PC-3 (cell line): ENCODE data around the gene UBE2E3. TPM values are rescaled to one million over a fixed set of nuclear protein-coding genes. Genes with fewer than 3 reads are reported as not detected.

ENCODE experiments used
- ATAC-seq: fragments of 200-7000 bp; cut with Tn5 transposase; 2 replicates; pipeline ENCODE4 v1.9.1; 2020; ENCODE audit warnings: mild to moderate bottlenecking, moderate library complexity
- BruUV-seq: library from RNA; stranded (reverse); fragments of 400-500 nt; replicated peaks from 2 replicates; lab custom pipeline; 2021; lab: Mats Ljungman, UMichigan
- CTCF ChIA-PET: fragments of 300-600 bp; sonication (Branson Sonifier 250); formaldehyde crosslinking; loops from one replicate; lab custom pipeline; 2022; ENCODE audit warnings: antibody characterized with exemption; lab: Charles Lee
- POLR2A ChIA-PET: fragments of 300-600 bp; sonication (Branson Sonifier 250); formaldehyde crosslinking; loops from one replicate; lab custom pipeline; 2022; ENCODE audit warnings: antibody characterized with exemption; ENCODE audit not compliant: unreplicated experiment; lab: Charles Lee
- DNase-seq: peaks from one replicate; pipeline ENCODE4 v3.0.0-alpha.2; 2015
- H2AFZ ChIP-seq: fragments of 300-600 bp; sonication (generic); 2 replicates; pipeline ENCODE4 v1.6.0; 2016; ENCODE audit warnings: antibody characterized with exemption, low read length
- H3F3A ChIP-seq: fragments of 300-600 bp; sonication (generic); one replicate; pipeline ENCODE4 v1.6.0; 2017; ENCODE audit warnings: antibody characterized with exemption, low read length, control low read depth, mild to moderate bottlenecking; ENCODE audit not compliant: unreplicated experiment
- H3K27ac ChIP-seq: fragments of 300-600 bp; sonication (generic); 2 replicates; pipeline ENCODE4 v1.5.1; 2016; ENCODE audit warnings: mild to moderate bottlenecking, low read length
- H3K27me3 ChIP-seq: fragments of 300-600 bp; sonication (generic); 2 replicates; pipeline ENCODE4 v1.6.1; 2016; ENCODE audit warnings: low read length, mixed read lengths
- H3K36me3 ChIP-seq: fragments of 300-600 bp; sonication (generic); 2 replicates; pipeline ENCODE4 v1.6.1; 2016; ENCODE audit warnings: low read depth, mixed run types, low read length, mixed read lengths
- H3K4me1 ChIP-seq: fragments of 300-600 bp; sonication (generic); 2 replicates; pipeline ENCODE4 v1.5.1; 2016; ENCODE audit warnings: low read length; ENCODE audit not compliant: insufficient read depth
- H3K4me2 ChIP-seq: fragments of 300-600 bp; sonication (generic); 2 replicates; pipeline ENCODE4 v1.6.0; 2016; ENCODE audit warnings: low read length
- H3K4me3 ChIP-seq: fragments of 300-600 bp; sonication (generic); 2 replicates; pipeline ENCODE4 v1.5.1; 2016; ENCODE audit warnings: mild to moderate bottlenecking, low read length, mixed read lengths
- H3K79me2 ChIP-seq: fragments of 300-600 bp; sonication (generic); 2 replicates; pipeline ENCODE4 v1.6.1; 2017; ENCODE audit warnings: low read length, mixed read lengths
- H3K9ac ChIP-seq: fragments of 300-600 bp; sonication (generic); 2 replicates; pipeline ENCODE4 v1.6.0; 2016; ENCODE audit warnings: mild to moderate bottlenecking, low read length
- H3K9me2 ChIP-seq: fragments of 300-600 bp; sonication (generic); replicated peaks from 2 replicates; pipeline ENCODE4 v1.6.1; 2016; ENCODE audit warnings: mixed run types, low read length, mixed read lengths
- H3K9me3 ChIP-seq: fragments of 300-600 bp; sonication (generic); 2 replicates; pipeline ENCODE4 v1.6.1; 2016; ENCODE audit warnings: low read length, mixed read lengths
- H4K20me1 ChIP-seq: fragments of 300-600 bp; sonication (generic); 2 replicates; pipeline ENCODE4 v1.6.1; 2016; ENCODE audit warnings: low read length, mixed read lengths
- EZH2 ChIP-seq: fragments of 300-600 bp; sonication (generic); IDR thresholded peaks from one replicate; pipeline ENCODE4 v1.6.1; 2017; ENCODE audit warnings: antibody characterized with exemption, mild to moderate bottlenecking, low read length; ENCODE audit not compliant: unreplicated experiment
- EZH2phosphoT487 ChIP-seq: fragments of 300-600 bp; sonication (generic); IDR thresholded peaks from 2 replicates; pipeline ENCODE4 v1.6.1; 2018; ENCODE audit warnings: mild to moderate bottlenecking, antibody characterized with exemption, low read length, borderline replicate concordance
- intact Hi-C: fragments of 100-400 bp; cut with micrococcal nuclease; formaldehyde crosslinking; loops from 2 replicates; pipeline ENCODE4 v1.9.0; 2023
- total RNA-seq: library from RNA; depleted of rRNA; stranded (reverse); fragments of >200 nt; gene quantifications from 2 replicates; pipeline ENCODE4 v1.2.3, GENCODE V29; 2014
- TF ChIP-seq, protein P1 (sequence below): fragments of 300-600 bp; sonication (generic); conservative IDR thresholded peaks from 2 replicates; pipeline ENCODE4 v1.5.1; 2017; ENCODE audit warnings: antibody characterized with exemption, low read depth, mild to moderate bottlenecking, low read length

UBE2E3 gene
- total RNA-seq, 1 experiment from 2014 or later: 95.6 TPM

DNA sequence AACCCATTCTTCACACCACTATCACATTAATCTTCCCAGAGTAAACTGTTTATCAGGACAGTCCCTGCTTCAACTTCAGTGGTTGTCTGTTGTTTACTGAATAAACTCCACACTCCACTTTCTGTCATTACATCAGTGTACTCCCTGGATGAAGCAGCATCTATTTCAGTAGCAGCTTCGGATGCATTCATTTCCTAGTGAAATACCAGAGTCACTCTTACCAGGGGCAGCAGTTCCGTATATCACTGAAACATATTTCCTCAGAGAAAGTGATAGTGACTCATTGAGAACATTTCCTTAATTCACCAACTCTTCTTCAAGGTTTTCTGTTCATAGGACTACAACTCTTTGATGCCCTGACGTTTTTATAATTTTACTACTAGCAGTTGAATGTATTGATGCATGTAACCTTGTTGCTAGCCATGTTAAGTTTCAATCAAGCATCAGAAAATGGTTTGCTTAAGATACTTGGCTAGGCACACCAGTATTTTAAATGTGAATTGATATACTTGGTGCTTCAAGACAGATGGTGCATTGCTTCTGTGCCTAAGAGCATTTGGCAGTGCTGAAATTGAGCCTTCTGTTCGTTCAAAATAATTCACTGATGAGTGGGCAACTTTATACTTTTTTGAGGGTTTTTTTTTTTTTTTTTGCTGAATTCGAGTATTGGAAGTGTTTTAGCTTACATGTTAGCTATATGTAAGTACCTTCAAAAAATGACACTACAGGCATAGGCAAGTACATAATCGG is 92.3 kb downstream of the UBE2E3 start:
- Histone ChIP-seq H3K4me3 (no peak overlapping the region), H4K20me1 (no peaks in the 10 kb centered on the region), H3K4me1 (peaks cover 15% of the 10 kb centered on the region), H3F3A (no peaks in the 10 kb centered on the region), H3K79me2 (no peaks in the 10 kb centered on the region), H2AFZ (no peak overlapping the region), H3K36me3 (no peaks in the 10 kb centered on the region), H3K9ac (no peak overlapping the region), H3K9me2 (no peaks in the 10 kb centered on the region), H3K27me3 (no peaks in the 10 kb centered on the region), H3K9me3 (no peaks in the 10 kb centered on the region), H3K27ac (no peak overlapping the region), H3K4me2 (no peak overlapping the region)
- no TSS peak for BruUV-seq
- TF ChIP-seq, protein P1, sequence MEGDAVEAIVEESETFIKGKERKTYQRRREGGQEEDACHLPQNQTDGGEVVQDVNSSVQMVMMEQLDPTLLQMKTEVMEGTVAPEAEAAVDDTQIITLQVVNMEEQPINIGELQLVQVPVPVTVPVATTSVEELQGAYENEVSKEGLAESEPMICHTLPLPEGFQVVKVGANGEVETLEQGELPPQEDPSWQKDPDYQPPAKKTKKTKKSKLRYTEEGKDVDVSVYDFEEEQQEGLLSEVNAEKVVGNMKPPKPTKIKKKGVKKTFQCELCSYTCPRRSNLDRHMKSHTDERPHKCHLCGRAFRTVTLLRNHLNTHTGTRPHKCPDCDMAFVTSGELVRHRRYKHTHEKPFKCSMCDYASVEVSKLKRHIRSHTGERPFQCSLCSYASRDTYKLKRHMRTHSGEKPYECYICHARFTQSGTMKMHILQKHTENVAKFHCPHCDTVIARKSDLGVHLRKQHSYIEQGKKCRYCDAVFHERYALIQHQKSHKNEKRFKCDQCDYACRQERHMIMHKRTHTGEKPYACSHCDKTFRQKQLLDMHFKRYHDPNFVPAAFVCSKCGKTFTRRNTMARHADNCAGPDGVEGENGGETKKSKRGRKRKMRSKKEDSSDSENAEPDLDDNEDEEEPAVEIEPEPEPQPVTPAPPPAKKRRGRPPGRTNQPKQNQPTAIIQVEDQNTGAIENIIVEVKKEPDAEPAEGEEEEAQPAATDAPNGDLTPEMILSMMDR: no peak
- TF ChIP-seq EZH2: no peak
- no peak for TF ChIP-seq EZH2phosphoT487
- no peak for DNase-seq
- CTCF ChIA-PET: no interaction called here
- no peak for ATAC-seq
- intact Hi-C loops: no loop called here
- POLR2A ChIA-PET: interaction anchor here (0.7 kb wide), 1 partner anchor 860 kb away, joined by 12 read pairs; no protein-coding TSS in a partner anchor

DNA sequence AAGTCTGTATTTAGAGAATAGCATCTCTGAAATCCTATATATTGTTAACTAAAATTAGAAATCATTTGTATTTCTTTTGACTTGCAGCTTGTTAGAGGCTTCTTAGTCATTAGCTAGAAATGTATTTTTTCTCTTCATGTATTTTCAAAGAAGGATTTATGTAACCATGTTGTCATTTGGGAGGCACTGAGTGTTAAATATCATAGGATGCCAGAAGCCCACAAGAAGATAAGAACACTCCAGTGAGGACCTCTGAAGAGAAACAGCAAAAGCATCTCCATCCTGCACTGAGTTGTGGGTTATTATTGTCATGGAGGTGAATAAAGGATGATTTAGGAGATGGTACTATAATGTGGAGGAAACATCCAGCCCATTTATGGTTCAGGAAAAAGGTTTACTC is 93.5 kb downstream of the UBE2E3 start:
- Histone ChIP-seq H3K79me2 (no peaks in the 10 kb centered on the region), H3F3A (no peaks in the 10 kb centered on the region), H3K36me3 (no peaks in the 10 kb centered on the region), H2AFZ (no peak overlapping the region), H3K4me2 (no peak overlapping the region), H3K4me3 (no peak overlapping the region), H3K27me3 (no peaks in the 10 kb centered on the region), H3K4me1 (peaks cover 15% of the 10 kb centered on the region), H3K27ac (no peak overlapping the region), H3K9me2 (no peaks in the 10 kb centered on the region), H3K9ac (no peak overlapping the region), H3K9me3 (no peaks in the 10 kb centered on the region), H4K20me1 (no peaks in the 10 kb centered on the region)
- no peak for ATAC-seq
- POLR2A ChIA-PET: no interaction called here
- no TSS peak for BruUV-seq
- CTCF ChIA-PET: no interaction called here
- TF ChIP-seq, protein P1: no peak
- TF ChIP-seq EZH2phosphoT487 (no peak), EZH2 (no peak)
- no peak for DNase-seq
- intact Hi-C loops: no loop called here

DNA sequence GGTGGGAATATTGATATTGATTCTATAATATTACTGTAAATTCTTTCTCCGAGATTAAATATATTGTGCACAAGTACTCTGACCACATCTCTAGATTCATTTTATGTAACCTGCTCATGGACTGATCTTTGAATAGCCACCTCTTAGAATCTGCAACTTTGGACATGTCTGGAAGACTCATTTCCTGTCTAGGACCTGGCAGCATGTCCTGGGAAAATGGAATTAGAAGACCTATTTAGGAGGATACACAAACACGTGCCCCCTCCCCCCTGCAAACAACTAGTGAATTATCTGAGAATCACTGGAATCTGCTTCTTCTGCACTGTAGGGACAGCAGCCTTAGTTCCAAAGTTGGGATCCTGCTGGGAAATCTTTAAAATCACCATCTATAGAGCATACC is 94.1 kb downstream of the UBE2E3 start:
- ChIA-PET POLR2A (no interaction called here), CTCF (no interaction called here)
- Histone ChIP-seq H3K4me2 (no peak overlapping the region), H3K9me2 (no peaks in the 10 kb centered on the region), H3K27ac (no peak overlapping the region), H3K79me2 (no peaks in the 10 kb centered on the region), H2AFZ (no peak overlapping the region), H3F3A (no peaks in the 10 kb centered on the region), H3K36me3 (no peaks in the 10 kb centered on the region), H3K4me3 (no peak overlapping the region), H3K9ac (no peak overlapping the region), H3K27me3 (no peaks in the 10 kb centered on the region), H4K20me1 (no peaks in the 10 kb centered on the region), H3K4me1 (peaks cover 11% of the 10 kb centered on the region), H3K9me3 (no peaks in the 10 kb centered on the region)
- intact Hi-C loops: no loop called here
- DNase-seq (no peak), ATAC-seq (no peak)
- no TSS peak for BruUV-seq
- TF ChIP-seq, protein P1: no peak
- no peak for TF ChIP-seq EZH2phosphoT487
- no peak for TF ChIP-seq EZH2
